Measurements from ENCODE around the gene NAGS. TPM values are rescaled to one million over a fixed set of nuclear protein-coding genes. Genes with fewer than 3 reads are reported as not detected.

The NAGS gene
- total and polyA plus RNA-seq, 8 donors = 2.4 to 7.0 (median 3.7) TPM

GRCh38 chr17:43974382-43975266 is 29.8 kb upstream of the NAGS start:
- Histone ChIP-seq H3K27me3 (peaks cover 0 to 34% of the 10 kb centered on the region in 2 donors), H3K27ac (no peak overlapping the region), H3K4me1 (no peaks in the 10 kb centered on the region), H3K9me3 (no peaks in the 10 kb centered on the region), H3K36me3 (no peaks in the 10 kb centered on the region), H3K4me3 (no peak overlapping the region)
- DNase-seq (no peak), ATAC-seq (no peak)
- TF ChIP-seq, protein P1, sequence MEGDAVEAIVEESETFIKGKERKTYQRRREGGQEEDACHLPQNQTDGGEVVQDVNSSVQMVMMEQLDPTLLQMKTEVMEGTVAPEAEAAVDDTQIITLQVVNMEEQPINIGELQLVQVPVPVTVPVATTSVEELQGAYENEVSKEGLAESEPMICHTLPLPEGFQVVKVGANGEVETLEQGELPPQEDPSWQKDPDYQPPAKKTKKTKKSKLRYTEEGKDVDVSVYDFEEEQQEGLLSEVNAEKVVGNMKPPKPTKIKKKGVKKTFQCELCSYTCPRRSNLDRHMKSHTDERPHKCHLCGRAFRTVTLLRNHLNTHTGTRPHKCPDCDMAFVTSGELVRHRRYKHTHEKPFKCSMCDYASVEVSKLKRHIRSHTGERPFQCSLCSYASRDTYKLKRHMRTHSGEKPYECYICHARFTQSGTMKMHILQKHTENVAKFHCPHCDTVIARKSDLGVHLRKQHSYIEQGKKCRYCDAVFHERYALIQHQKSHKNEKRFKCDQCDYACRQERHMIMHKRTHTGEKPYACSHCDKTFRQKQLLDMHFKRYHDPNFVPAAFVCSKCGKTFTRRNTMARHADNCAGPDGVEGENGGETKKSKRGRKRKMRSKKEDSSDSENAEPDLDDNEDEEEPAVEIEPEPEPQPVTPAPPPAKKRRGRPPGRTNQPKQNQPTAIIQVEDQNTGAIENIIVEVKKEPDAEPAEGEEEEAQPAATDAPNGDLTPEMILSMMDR (IDR thresholded peaks at IDR 0.05) = no peak
- intact Hi-C loops (cut with DNase I) = no loop called here

DNA sequence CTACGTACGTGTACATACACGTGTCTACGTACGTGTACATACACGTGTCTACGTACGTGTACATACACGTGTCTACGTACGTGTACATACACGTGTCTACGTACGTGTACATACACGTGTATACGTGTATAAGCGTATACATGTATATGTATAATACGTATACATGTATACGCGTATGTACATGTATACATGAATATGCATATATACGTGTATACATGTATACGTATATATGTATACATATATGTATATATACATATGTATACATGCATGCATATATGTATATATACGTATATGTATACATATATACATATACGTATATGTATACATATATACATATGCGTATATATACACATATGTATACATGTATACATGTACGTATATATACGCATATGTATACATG is 28.5 kb upstream of the NAGS start:
- intact Hi-C loops (cut with DNase I) = no loop called here

GRCh38 chr17:43976963-43977837 is 27.2 kb upstream of the NAGS start:
- DNase-seq (no peak), ATAC-seq (no peak)
- no peak overlapping the region for H3K4me3 ChIP-seq
- intact Hi-C loops (cut with DNase I) = no loop called here
- H3K36me3 ChIP-seq = no peaks in the 10 kb centered on the region
- H3K27ac ChIP-seq = no peak overlapping the region
- H3K9me3 ChIP-seq = no peaks in the 10 kb centered on the region
- TF ChIP-seq, protein P1 (IDR thresholded peaks at IDR 0.05) = no peak
- H3K27me3 ChIP-seq = peaks cover 0 to 59% of the 10 kb centered on the region in 2 donors
- no peaks in the 10 kb centered on the region for H3K4me1 ChIP-seq

More for the DNA sequence above, 28.5 kb upstream of the NAGS start:
- no peak for DNase-seq
- TF ChIP-seq, protein P1 (IDR thresholded peaks at IDR 0.05) = no peak
- H3K36me3 ChIP-seq = no peaks in the 10 kb centered on the region
- no peaks in the 10 kb centered on the region for H3K4me1 ChIP-seq
- no peak overlapping the region for H3K4me3 ChIP-seq
- peaks cover 0 to 46% of the 10 kb centered on the region in 2 donors for H3K27me3 ChIP-seq
- ATAC-seq = no peak
- no peak overlapping the region for H3K27ac ChIP-seq
- H3K9me3 ChIP-seq = no peaks in the 10 kb centered on the region

DNA sequence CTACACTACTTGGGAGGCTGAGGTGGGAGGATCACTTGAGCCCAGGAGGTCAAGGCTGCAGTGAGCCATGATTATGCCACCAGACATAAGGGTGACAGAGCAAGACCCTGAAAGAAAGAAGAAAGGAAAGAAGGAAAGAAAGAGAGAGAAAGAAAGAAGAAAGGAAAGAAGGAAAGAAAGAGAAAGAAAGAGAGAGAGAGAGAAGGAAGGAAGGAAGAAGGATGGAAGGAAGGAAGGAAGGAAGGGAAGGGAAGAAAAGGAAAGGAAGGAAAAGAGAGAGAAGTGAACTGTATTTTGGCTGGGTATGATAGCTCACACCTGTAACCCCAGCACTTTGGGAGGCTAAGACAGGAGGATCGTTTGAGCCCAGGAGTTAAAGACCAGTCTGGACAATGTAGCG is 26.3 kb upstream of the NAGS start:
- Histone ChIP-seq H3K4me1 (no peaks in the 10 kb centered on the region), H3K9me3 (no peaks in the 10 kb centered on the region), H3K27me3 (peaks cover 6 to 68% of the 10 kb centered on the region in 2 donors), H3K27ac (no peak overlapping the region), H3K36me3 (no peaks in the 10 kb centered on the region), H3K4me3 (no peak overlapping the region)
- ATAC-seq (no peak), DNase-seq (no peak)
- intact Hi-C loops (cut with DNase I) = no loop called here
- TF ChIP-seq, protein P1 (IDR thresholded peaks at IDR 0.05) = no peak

GRCh38 chr17:43979011-43979410 is 25.4 kb upstream of the NAGS start:
- no peak for DNase-seq
- TF ChIP-seq, protein P1 (IDR thresholded peaks at IDR 0.05) = no peak
- Histone ChIP-seq H3K4me3 (no peak overlapping the region), H3K4me1 (peaks cover 0 to 8% of the 10 kb centered on the region in 2 donors), H3K36me3 (no peaks in the 10 kb centered on the region), H3K27me3 (peaks cover 15 to 76% of the 10 kb centered on the region in 2 donors), H3K27ac (no peak overlapping the region), H3K9me3 (no peaks in the 10 kb centered on the region)
- ATAC-seq = no peak
- intact Hi-C loops (cut with DNase I) = no loop called here
